H54 (cell line): ENCODE results near the gene RPP25L.

Experiments used
- DNase-seq: peaks from one replicate; pipeline ENCODE4 v3.0.0; 2011; ENCODE audit warnings: low spot score, mixed read lengths; ENCODE audit not compliant: insufficient read length
- FAIRE-seq: peaks from 3 replicates; lab custom pipeline; 2011; peaks lifted over from hg19 to GRCh38; lab: Jason Lieb, UNC
- POLR2A ChIP-seq: IDR thresholded peaks from 2 replicates; pipeline ENCODE4 v1.6.1; 2011; ENCODE audit warnings: low read depth, mild to moderate bottlenecking, low read length

Gene RPP25L

DNA sequence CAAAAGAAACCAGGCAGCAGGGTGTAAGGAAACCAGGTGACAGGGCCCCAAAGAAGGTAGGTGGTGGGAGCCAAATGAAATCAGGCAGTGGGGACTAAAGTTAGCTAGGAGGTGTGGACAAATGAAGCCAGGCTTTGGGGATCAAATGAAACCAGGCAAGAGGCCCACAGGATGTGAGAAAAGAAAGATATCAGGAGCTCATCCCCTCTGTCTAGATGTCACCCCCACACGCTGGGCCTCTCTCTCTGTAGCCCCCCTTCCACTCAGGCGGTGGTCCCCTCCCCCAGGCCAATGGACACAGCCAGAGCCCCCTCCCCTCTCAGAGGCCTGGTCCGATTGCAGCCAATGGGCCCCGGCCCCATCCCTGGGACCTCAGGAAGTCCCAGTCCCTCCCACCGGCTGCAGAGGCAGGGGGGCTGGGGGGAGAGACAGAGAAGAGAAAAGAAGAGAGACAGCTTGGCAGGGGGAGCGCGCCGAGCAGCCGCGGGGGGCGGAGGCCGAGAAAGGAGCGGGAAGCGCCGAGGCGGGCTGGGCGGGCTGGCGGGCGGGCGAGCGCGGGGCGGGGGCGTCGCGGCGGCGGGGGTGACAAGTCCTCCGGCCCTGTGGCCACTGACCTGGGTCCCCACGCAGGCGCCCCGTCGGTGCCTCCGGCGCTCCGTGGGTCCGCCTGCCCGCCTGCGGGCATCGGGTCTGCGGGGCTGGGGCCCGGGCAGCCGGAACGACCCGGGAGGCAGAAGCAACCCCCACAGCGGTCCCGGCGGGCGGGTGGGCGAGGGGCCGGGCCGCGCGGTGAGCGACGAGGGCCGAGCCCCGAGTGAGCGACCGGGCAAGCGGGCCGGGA lies 34.3 kb downstream of the RPP25L start:
- FAIRE-seq (no peak), DNase-seq (no peak)
- TF ChIP-seq POLR2A, result no peak

DNA sequence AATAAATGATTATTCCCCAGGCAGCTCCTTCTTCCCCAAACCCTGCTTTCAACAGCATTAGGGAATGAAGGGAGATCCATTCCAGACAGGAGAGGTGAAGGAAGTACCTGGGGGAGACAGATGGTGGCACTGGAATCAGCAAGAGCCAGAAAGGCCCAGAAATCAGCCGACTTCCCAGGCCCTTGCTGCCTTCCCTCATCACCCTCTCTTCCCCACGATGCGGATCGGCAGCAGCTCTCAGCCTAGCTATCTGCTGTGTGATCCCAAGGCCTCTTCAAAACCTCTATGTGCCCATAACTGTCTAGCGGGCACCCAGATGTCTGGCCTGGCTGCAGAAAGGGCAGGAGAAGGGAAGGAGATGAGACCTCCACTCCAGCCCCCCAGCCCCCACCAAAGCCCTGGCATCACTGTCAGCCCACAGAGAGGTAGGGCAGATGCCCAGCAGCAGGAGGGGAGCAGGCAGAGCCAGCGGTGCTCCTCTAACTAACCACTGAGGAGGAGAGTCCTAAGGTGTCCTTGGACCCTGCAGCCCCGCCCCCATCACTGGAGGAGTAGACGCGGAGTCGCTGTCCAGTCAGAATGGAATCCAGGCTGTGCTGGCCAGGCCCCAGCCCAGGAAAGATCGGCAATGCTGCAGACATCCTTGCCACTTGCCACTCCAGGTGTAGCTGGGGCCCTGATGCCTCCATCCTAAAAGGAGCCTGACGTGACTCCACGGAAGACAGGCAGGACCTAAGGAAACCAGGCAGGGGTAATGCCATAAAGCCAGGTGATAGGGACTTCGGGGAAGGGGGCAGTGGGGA lies 35.1 kb downstream of the RPP25L start:
- no peak for TF ChIP-seq POLR2A
- DNase-seq (no peak), FAIRE-seq (no peak)

DNA sequence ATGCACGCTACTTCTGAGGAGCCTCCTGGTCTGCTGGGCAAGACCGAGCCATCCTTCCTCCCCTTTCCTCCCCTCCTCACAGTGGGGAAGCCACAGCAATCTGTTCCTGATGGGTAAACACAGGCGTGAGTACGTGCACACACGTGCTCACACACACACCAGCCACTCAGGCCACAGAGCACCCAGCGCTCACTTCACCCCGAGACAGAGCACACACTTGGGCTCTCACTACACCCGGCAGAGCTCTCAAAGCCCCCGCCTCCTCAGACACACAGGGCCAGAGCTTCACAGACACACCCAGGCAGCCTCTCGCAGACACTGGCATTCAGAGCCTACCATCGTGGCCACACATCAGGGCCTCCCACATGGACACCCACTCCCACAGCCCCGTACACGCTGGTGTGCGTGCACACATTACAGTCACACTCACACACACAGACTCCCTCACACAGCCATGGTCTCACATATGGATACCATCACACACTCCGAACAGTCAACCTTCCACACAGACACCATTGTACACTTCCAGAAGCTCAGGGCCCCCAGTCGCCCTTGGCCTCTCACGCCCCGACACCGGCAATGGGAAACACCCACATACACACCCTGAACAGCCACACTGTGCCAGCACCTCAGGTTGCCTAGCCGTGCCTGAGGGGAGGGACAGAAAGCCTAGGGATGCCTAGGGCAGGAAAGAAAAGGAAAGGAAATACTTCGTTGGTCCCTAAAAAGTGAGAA lies 35.9 kb downstream of the RPP25L start:
- TF ChIP-seq POLR2A, result no peak
- DNase-seq (no peak), FAIRE-seq (no peak)

DNA sequence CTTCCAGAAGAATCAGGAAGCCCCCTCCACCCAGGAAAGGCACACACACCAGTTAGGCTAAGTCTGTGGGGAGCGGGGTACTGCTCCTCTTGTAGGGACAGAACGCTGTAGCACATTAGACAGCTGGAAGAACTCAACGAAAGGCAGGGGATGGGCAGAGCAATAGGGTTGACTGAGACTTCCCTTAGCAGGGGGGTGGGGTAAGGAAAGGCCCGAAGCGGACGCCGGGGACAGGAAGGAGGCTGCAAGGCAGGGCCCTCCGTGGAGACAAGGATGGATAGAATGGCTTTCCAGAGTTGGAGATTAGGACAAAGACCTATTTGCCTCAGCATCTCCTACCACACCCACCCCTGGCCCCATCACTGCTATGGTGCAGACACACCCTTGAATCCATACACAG lies 36.7 kb downstream of the RPP25L start:
- FAIRE-seq, result no peak
- no peak for TF ChIP-seq POLR2A
- no peak for DNase-seq

DNA sequence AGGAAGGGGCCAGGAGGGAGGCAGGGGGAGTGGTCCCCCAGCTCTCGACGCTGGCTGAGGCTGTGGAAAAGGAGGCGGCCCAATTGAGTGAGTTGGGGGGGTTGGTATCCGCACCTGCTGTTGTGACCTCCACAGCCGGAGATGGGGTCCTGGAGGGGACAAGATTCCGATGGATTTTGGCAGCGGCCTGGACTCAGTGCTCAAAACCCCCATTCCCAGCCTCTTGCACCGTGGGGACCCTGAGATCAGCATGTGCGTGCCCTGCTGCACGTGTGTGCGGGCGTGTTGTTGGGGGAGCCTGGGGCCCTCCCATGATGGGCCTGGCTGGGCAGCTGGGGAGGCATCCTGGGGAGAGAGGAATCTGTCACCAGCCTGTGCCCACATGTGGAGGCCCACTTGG lies 37.3 kb downstream of the RPP25L start:
- no peak for TF ChIP-seq POLR2A
- FAIRE-seq (no peak), DNase-seq (no peak)

DNA sequence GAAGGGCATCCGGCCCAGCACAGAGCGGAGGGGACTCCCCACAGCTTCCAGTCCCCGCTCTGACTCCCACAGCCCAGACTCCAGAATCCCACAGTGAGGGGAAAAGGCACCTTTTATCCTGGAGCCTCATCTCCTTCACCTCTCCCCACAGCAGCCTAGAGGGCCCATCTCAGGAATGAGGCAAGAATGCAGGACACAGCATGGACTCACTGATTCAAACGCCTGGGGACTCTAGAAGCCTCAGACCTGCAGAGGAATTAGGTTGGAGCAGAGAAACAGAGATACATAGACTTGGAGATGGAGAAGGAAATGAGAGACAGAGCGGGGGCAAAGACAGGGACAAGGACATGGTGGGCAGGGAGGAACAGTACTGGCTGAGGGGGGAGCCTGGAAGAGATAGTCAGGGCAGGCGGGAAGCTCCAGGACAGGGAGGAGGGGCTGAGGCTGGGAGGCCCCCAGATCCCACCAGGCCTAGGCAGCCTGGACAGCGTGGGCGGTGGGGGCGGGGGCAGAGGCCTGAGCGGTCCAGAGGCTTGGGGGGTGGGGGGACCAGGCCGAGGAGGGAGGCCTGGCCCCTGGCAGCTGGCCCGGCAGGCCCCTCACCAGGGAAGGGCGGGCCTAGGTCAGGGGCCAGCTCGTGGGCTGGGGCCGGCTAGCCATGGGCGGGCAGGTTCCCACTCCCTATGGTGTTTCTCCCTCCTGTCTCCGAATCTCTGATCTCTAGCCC lies 38.1 kb downstream of the RPP25L start:
- DNase-seq (no peak), FAIRE-seq (no peak)
- TF ChIP-seq POLR2A, result no peak

DNA sequence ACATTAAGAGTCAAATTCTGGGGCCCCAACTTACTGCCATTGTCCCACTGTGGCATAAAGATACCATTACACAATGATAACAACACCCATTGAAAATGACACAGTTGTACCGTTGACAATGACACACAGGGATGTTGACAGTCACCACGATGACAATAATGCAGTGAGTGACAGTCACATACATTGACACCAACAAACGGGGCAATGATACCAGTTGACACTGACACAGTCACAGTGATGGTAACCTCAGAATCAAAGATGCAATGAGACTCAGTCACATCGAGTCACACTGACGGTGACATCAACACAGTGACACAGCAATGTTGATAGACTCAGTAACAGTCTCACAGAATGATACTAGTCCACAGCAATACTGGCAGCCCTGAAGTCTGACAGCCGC lies 39.3 kb downstream of the RPP25L start:
- TF ChIP-seq POLR2A, result no peak
- FAIRE-seq, result no peak

DNA sequence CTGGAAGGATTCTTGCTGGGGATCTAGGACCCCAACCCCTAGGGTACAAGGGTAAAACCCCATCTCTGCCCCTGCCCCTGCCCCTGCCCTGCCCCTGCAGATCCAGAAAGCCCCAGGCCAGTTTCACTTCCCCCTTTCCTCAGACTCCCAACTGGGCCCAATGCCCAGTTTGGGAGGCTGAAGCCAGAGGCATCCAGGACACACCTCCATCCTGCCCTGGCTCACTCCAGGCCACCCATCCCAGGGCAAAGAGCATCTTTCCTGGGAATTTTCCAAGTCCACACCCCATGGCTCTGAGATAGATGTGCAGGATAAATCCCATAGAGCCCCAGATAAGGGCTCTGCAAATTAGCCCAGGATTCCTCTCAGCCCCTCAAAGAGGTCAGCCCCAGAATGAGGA lies 39.8 kb downstream of the RPP25L start:
- TF ChIP-seq POLR2A, result no peak
- FAIRE-seq, result no peak
- DNase-seq, result no peak

More for the DNA sequence above, 39.3 kb downstream of the RPP25L start:
- DNase-seq, result no peak

DNA sequence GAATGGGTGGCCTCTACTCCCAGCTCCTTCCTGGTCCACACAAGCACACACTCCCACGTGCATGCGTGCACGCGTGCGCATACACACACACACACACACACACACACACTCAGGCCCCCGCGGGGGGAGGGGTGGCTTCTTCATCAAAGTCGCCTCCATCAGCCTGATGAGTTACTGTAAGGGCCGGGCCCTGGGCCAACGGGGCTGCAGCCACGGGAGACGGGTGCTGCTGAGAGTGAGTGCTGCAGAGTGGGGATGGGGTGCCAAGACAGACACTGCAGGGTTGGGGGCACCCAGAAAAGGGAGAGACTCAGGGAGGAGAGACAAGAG lies 40.5 kb downstream of the RPP25L start:
- FAIRE-seq (no peak), DNase-seq (no peak)
- TF ChIP-seq POLR2A, result no peak

DNA sequence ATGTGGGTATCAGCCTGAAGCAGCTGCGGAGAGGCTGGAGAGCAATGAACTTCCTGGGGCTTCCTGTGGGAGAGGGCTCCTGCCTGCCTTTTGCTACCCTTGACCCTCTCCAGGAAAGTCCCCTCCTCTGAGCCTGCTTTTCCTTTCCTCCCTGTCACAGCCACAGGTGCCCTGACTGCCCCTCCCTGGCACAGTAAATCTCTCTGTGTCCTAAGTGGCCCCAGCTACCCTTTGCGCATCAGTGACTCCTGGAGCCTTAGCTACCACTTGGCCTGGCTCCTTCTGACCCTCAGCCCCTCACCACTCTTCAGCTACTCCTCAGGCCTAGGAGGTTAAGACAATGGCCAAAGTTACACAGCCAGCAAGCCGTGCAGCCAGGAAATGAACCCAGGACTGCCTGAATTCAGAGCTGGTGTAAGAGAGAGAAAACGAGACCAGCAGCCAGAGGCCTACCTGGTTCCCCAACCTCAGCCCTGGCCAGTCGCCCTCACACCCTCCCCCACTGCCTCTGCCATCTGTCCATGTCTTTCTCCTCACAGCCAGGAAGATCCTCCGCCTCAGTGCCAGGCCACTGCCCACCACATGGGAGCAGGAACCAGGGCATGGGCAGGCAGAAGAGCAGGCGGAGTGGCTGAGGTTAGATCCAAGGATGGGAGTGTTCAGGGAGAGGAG lies 41.0 kb downstream of the RPP25L start:
- no peak for TF ChIP-seq POLR2A
- FAIRE-seq (no peak), DNase-seq (no peak)

DNA sequence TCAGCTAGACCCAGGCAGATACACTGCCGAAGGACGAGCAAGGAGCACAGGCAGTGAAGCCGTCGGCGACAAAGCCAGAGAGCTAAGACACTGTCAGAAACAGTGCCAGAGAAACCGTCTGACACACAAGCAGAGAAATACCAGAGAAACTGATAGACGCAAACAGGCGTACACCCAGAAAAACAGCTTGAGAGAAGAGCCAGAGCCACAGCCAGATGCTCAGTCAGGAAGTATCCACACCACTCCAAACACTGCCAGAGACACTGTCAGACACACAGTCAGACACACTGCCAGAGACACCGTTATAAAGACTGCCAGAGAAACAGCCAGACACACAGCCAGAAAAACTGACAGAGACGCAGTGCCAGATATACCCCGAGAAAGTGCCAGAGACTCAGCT lies 41.5 kb downstream of the RPP25L start:
- no peak for DNase-seq

DNA sequence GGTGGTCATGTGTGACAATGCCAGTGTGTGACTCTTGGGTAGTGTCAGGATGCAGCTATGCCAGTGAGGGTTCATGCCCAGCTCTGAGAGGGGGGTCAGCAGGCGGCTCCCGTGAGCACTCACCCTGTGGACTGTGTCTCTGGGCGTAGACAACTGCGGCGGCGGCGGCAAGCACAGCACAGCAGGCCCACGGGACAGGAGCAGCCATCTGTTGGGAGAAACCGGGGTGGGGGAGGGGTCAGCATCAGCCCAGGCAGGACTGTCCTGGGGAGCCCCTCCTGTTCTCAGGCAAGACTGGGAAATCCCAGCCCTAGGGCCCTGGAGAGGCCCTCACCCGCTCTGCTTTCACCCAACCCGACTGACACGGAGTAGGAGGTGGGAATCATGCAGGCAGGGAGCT lies 43.1 kb downstream of the RPP25L start:
- no peak for TF ChIP-seq POLR2A
- DNase-seq, result no peak
- no peak for FAIRE-seq

More for the DNA sequence above, 41.5 kb downstream of the RPP25L start:
- TF ChIP-seq POLR2A, result no peak
- no peak for FAIRE-seq

DNA sequence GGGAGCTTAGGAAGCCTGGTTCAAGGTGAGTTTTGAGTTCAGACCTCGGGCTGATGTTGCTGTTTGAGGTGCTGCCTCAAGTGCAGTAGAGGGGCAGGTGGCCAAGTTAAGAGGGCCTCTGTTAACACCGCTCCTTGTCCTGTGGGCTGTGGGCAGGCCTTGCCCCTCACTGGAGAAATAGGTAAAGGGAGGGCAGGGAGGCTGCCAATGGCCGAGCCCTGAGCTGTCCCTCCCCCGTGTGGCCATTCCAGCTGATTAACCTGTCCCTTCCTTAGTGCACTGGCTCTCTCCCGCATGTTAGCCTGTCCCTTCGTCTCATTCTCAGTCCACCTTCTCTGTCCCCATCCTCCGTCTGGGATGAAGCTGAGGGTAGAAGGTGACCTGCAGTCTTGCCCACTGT lies 43.8 kb downstream of the RPP25L start:
- no peak for DNase-seq

DNA sequence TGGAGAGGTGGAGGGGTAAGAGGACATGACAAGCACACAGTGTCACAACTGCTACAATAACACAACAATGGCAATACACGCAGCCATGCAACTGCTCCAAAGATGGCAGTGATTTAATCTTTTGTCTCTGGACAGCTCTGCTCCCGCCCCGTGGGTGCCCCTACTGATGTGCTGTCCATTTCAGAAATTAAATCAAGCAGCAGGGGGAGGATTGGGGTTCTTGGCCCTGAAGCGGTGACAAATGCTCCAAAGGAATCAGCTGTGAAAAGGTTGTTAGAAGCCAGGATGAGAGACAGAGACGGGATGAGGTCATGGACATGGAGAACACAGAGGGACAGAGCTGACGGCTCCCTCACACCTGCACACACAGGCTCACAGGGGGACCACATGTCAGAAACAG lies 44.9 kb downstream of the RPP25L start:
- FAIRE-seq (no peak), DNase-seq (no peak)
- no peak for TF ChIP-seq POLR2A

More for the DNA sequence above, 43.8 kb downstream of the RPP25L start:
- no peak for FAIRE-seq
- TF ChIP-seq POLR2A, result no peak
